Neutrophil (primary cell): ENCODE data around the gene HOXA2.

Experiments used
- H3K27ac ChIP-seq: fragments of 200-600 bp; sonication (generic); 2 replicates; pipeline ENCODE4 v1.5.1; 2016; ENCODE audit warnings: mild to moderate bottlenecking, moderate library complexity
- H3K27me3 ChIP-seq: fragments of 200-600 bp; sonication (generic); 2 replicates; pipeline ENCODE4 v1.6.0; 2016; ENCODE audit warnings: mild to moderate bottlenecking
- H3K36me3 ChIP-seq: fragments of 200-600 bp; sonication (generic); 2 replicates; pipeline ENCODE4 v1.5.1; 2017
- H3K4me1 ChIP-seq, 2 experiments: fragments of 200-600 bp in 1 of 2; sonication (generic) in 1 of 2; 1 replicate in 1 of 2; 2 replicates in 1 of 2; pipeline versions ENCODE4 v1.5.1 to v1.6.1; 2013 to 2016; ENCODE audit warnings: low read depth in 1 of 2, low read length in 1 of 2, mild to moderate bottlenecking in 1 of 2, moderate library complexity in 1 of 2; ENCODE audit not compliant: control insufficient read depth in 1 of 2, insufficient read depth in 1 of 2
- H3K4me3 ChIP-seq, 2 experiments: fragments of 200-600 bp in 1 of 2; sonication (generic) in 1 of 2; 1 replicate in 1 of 2; 2 replicates in 1 of 2; pipeline ENCODE4 v1.5.1; 2013 to 2016; ENCODE audit warnings: low read depth in 1 of 2, low read length in 1 of 2, mild to moderate bottlenecking in 1 of 2, moderate library complexity in 1 of 2
- H3K9me3 ChIP-seq: fragments of 200-600 bp; sonication (generic); 2 replicates; pipeline ENCODE4 v1.5.1; 2016
- CTCF ChIP-seq: fragments of 200-600 bp; sonication (generic); IDR thresholded peaks from 2 replicates; pipeline ENCODE4 v1.5.1; 2016; ENCODE audit warnings: antibody characterized with exemption

The HOXA2 gene

GRCh38 chr7:27142580-27143022 lies 40.1 kb upstream of the HOXA2 start:
- Histone ChIP-seq H3K27me3 (peaks cover 75% of the 10 kb centered on the region), H3K36me3 (no peaks in the 10 kb centered on the region), H3K4me3 (peak overlapping the region; percentile 38 to 41), H3K27ac (peak overlapping the region; percentile 60), H3K9me3 (no peaks in the 10 kb centered on the region), H3K4me1 (peaks cover 3 to 4% of the 10 kb centered on the region in 2 experiments)
- no peak for TF ChIP-seq CTCF

- Histone ChIP-seq H3K36me3 (no peaks in the 10 kb centered on the region), H3K27ac (no peak overlapping the region), H3K4me3 (peak overlapping the region; percentile 38 to 41), H3K4me1 (no peaks in the 10 kb centered on the region), H3K9me3 (no peaks in the 10 kb centered on the region), H3K27me3 (peaks cover 75% of the 10 kb centered on the region)
- TF ChIP-seq CTCF: no peak
Measured at GRCh38 chr7:27141923-27142579, 39.6 kb upstream of the HOXA2 start.

GRCh38 chr7:27141137-27141922 lies 38.8 kb upstream of the HOXA2 start:
- no peaks in the 10 kb centered on the region for H3K4me1 ChIP-seq
- TF ChIP-seq CTCF: no peak
- H3K27me3 ChIP-seq: peaks cover 75% of the 10 kb centered on the region
- H3K4me3 ChIP-seq: no peak overlapping the region
- H3K36me3 ChIP-seq: no peaks in the 10 kb centered on the region
- H3K9me3 ChIP-seq: no peaks in the 10 kb centered on the region
- H3K27ac ChIP-seq: no peak overlapping the region

- H3K4me3 ChIP-seq: no peak overlapping the region
- H3K9me3 ChIP-seq: no peaks in the 10 kb centered on the region
- no peak overlapping the region for H3K27ac ChIP-seq
- H3K27me3 ChIP-seq: peaks cover 75% of the 10 kb centered on the region
- no peaks in the 10 kb centered on the region for H3K36me3 ChIP-seq
- H3K4me1 ChIP-seq: peaks cover 4 to 8% of the 10 kb centered on the region in 2 experiments
- TF ChIP-seq CTCF: no peak
Measured at GRCh38 chr7:27140126-27140857, 37.8 kb upstream of the HOXA2 start.

- Histone ChIP-seq H3K4me1 (peaks cover 12 to 15% of the 10 kb centered on the region in 2 experiments), H3K27ac (no peak overlapping the region)
Measured at GRCh38 chr7:27139334-27140125, 37.0 kb upstream of the HOXA2 start.

More at GRCh38 chr7:27139334-27140125, 37.0 kb upstream of the HOXA2 start:
- Histone ChIP-seq H3K4me3 (no peak overlapping the region), H3K27me3 (peaks cover 69% of the 10 kb centered on the region), H3K36me3 (no peaks in the 10 kb centered on the region), H3K9me3 (no peaks in the 10 kb centered on the region)
- TF ChIP-seq CTCF: no peak
